ENCODE data around the gene SLC2A10.

- TF ChIP-seq CTCF (IDR thresholded peaks at IDR 0.05; ENCODE audit: insufficient read depth, low read length), result no peak
- no peak for TF ChIP-seq GABPA (IDR thresholded peaks at IDR 0.05; ENCODE audit: low read depth)
- no peak for TF ChIP-seq POLR2AphosphoS5 (IDR thresholded peaks at IDR 0.05; ENCODE audit: low read depth)
These were observed 5.9 kb downstream of the SLC2A10 start for GRCh38 chr20:46715292-46715756.
